HuH-7 (cell line): ENCODE measurements around the gene HPCA.

Source experiments
- DNase-seq: peaks from one replicate; pipeline ENCODE4 v3.0.0; 2011; ENCODE audit warnings: low spot score

HPCA gene

DNA sequence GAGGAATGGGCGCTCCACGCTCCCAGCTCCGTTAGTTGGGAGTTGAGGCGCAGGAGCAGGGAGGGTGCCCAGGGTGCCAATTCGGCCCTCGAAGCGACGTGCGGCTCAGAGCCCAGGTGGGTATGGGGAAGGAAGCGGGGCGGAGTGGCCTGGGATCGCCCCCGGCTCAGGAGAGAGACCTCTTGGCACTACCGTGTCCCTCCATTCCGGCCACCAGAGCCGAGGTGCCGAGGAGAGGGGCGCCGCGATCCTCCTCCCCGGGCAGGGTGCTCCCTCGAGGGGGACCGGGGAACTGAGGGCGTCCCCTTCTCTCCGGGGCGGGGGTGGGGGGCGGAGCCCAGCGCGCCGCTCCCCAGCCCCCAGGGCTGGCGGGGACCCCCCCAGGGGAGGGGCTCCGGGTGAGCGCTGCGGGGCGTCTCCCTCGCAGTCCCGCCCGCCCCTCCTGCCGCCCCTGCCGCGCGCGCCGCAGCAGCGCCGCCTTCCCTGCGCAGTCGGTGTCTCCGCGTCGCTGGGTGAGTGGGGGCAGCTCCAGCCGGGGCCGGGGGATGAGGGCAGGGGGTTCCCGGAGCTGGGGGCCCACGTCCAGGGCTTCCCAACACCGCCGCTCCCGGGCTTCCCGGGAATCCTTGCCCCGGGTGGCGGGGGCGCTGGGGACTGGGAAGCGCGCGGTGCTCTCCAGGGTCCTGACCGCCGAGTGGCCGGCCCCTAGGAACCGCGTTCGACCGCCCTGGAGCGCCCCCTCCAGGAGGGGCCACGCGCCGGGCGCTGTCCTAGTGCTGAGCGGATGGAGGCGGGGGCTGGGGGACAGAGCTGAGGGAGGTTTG, at the start of gene HPCA:
Gene HPCA (plus strand): TSS at position 488 of the 824 bp plus-strand sequence. CDS start 2,408 bp downstream, outside the sequence.
- DNase-seq: peak; percentile 86

DNA sequence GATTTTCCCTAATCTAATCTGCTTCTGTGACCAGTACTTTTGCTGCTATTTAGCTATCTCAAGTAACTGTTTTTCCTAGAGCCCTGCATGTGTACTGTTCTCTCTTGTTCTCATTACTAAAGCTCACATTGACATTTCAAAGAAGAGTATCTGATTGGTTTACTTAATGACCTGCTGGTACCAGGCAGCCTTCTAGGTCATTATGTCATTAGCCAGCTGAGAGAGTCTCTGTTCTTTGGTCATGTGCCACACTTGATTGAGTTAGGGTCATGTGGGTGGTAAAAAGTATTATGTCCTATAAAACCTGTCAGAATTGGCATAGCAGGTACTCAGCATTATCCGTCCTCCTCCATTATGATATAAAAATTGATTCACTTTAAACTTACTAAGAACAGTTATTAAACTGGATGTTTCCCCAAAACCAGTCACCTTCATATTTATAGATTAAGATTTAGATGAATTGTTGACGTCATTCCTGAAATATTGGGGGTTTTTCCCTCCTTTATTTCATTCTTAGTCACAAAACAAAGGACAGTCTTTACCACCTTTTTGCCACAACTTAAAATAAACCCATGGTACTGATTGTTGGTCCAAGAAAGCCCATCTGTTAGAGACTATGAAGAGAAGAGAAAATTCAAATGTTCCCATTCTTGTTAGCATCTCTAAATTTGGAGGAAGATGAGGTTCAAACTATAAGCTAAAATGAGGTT, 37.8 kb upstream of the HPCA start:
- no peak for DNase-seq

DNA sequence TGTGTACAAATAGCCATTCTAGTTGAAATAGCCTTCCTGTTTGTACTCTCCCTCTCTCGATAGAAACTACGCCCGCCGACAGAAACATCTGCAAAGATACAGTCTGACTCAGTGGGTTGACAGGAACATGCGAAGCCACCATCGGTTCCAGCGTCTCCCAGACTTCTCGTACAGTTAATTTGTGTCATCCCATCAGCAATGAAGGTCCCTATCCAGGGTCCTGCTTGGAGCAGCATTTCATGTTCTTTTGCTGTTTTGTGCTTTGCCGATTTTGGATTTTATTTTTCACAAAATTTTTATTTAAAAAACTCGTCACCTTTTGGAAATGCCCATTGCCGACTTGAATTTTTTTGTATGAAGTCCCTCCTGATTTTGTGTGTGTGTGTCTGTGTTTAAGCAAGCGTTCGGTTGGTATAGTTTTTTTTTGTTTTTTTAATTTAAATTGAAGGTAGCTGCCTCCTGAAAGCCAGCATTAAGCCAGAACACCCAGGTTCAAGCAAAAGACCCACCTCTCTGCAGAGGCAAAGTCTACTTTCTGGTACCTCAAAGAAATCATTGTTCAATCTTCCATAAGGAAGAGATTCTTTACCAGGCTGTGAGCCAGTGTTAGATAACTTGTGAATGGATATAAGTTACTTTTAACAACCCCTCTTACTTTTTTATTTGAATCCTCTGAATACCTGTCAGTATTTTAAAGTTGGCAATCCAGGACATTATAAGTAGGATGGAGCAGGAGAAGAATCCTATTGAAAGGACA, 30.3 kb upstream of the HPCA start:
- no peak for DNase-seq

DNA sequence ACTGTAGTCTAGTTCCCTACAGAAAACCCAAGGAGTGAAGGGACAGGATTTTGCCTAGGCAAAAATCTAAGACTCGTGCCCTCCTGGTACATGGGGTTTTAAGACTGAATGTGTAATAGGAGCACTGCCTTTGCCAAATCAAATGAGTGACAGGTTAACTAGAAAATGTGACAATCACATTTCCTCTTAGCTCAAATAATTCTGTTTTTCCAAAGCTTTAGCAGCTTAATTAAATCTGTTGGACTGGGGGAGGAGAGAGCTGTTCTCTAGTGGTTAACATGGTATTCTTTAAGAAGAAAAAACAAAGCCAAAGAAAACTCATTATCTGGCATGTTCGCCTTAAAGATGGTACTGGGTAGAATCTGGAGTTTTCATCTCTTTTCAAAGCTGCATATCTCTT, 28.2 kb upstream of the HPCA start:
- DNase-seq: no peak

DNA sequence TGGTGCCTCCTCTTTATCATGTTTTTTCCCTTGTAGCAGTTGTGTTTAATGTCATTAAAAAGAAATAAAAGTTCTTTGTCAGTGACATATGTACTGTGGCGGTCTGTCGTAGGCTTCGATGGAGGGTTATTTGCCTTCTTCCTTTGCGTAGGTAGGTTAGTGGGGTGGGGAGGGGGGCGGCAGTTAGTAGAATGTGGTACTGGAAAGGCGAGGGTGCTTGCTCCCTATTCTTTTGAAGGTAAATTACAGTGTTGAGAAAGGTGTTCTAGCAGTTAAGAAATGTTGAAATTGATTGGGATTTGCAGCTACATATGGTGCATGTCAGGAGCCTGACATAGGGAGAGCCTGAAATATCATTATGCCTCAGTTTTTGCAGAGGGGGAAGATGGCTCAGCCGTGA, 27.5 kb upstream of the HPCA start:
- DNase-seq: no peak

DNA sequence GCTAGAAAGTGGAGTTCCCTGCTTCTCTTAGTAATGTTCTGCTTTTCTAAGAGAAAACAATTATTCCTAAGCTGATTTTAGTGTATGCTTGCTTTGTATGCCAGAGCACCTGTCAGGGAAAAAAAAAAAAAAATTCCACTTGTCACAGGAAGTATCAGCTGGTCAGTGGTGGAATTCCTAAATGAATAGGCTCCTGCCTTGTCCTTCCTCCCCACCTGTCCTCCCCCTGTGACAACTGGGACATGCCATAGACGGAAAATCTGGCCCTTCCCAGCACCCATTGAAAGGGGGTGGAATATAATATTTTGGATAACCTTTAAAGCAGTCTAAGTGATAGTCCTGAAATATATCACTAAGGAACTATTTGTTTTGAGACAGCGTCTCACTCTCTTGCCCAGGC, 26.4 kb upstream of the HPCA start:
- no peak for DNase-seq

DNA sequence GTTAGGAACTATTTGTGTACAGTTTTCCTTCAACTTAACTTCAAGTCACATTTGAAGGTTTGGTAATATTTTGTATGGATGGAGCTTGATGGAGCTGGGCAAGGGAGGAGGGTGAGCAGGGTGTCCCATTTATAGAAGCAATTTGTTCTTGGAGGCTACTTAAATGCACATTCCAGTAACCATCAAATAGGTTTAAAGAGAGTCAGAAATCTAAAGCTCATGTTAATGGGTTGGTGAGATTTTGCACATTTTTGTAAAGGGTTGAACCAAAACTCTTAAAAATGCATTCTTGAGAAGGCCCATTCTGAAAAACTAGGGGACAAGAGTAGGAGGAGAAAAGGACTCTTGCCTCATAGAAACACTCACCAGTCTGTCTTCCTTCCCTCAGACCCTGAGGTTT, 25.7 kb upstream of the HPCA start:
- DNase-seq: no peak

DNA sequence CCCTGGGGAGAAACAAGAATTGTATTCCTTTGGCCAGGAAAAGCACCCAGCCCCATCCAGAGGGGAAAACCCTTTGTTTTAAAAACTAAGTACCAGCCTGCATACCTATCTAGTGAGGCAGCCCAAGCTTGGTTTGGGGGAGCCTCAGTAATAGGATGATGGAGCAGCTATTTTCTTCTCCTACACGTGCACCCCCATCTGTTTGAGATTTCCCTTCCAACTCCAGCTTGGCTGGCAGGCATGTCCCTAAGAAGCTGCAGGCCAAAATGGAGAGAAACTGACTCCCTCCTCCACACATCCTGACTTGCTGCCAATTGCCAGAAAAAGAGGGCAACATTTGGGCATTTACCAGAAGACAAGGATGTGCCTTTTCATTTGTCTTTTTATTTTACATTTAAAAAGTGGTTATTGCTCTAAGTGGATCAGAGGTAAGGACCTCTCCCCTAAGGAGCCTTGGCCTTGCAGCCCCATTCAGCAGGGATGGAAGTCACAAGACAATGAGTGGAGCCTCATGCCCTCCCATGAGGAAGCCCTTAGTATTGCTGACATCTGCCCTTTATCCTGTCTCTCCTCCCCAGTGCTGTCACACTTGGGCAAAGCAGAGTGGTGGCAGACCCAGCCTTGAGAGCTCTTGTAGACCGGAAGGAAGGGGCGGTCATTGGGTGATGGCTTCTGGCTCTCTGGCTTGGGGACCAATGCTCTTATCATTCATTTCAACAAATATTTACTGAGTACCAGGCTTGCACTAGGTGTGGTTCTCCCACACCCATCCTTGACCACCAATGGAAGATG, 24.2 kb upstream of the HPCA start:
- DNase-seq: no peak

DNA sequence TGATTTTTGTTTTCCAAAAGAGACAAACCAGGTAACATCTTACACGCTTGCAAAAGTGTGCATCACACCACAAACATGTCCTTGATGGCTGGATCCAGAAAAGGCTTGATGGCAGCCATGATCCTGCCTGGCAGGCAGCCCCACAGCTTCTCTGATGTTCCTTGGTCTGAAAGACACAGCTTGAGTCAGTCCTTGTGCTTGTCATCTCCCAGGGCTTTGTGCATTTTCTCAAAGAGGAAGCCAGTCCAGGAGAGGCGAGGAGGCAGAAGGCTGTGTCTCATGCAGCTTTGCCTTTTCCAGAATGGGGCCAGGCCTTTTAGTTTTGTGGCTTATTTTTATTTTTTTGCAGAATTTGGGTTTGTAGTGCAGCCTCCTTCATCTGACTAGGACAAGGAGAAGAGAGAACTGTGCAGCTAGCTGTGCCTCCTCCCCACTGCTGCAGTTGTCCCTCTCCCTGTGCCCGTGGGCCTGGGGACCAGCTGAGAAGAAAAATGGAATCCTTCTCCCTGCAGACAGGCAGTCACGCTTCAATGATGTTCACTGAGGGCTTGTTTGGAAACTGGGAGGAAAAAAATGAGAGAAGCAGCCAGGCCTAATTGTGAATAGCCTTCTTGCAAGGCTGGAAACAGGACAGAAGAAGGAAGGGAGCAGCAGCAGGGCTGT, 22.9 kb upstream of the HPCA start:
- no peak for DNase-seq

DNA sequence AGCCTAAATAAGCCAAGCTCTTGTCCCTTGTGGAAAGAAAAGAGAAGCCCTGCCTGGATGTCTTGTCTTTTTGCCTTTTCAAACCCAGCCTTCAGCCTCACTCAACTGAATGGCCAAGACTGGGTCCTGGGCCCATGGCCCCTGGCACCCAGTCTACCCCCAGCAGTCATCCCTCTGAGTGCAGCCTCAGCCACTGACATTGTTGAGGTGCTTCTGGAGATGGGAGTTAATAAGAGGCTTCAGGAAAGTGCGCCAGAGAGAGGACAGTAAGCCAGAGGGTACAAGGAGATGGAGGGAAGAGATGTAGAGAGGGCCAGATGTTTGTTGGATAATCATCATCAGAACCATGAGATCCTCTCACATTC, 22.4 kb upstream of the HPCA start:
- DNase-seq: no peak

DNA sequence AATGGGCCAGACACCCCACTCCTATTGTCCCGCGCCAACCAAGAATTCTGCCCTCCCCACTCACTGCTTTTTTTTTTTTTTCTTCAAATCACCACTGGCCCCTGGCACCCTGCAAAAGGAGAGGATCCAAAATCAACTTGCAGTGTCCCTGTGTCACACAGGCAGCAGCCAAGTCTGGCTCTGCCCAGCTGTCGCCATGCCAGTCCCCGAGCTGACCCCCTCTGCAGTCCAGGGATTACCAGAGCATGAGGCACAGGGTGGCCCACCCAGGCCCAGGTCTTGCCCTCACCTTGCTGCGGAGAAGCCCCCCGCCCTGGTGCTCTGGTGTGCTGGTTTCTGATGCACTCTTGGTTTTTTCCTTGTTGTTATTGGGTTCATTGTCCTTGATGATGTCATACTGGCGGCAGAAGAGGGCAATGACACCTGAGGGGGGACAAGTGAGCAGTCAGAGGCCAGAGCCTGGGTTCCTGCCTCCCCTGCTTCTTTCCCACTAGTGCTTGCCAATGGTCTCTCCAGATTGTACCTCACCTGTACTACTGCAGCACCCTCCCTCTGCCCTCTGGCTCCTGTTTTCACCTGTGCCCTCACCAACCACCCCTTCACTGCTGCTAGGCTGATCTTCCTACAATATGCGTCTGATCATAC, 21.8 kb upstream of the HPCA start:
- no peak for DNase-seq

DNA sequence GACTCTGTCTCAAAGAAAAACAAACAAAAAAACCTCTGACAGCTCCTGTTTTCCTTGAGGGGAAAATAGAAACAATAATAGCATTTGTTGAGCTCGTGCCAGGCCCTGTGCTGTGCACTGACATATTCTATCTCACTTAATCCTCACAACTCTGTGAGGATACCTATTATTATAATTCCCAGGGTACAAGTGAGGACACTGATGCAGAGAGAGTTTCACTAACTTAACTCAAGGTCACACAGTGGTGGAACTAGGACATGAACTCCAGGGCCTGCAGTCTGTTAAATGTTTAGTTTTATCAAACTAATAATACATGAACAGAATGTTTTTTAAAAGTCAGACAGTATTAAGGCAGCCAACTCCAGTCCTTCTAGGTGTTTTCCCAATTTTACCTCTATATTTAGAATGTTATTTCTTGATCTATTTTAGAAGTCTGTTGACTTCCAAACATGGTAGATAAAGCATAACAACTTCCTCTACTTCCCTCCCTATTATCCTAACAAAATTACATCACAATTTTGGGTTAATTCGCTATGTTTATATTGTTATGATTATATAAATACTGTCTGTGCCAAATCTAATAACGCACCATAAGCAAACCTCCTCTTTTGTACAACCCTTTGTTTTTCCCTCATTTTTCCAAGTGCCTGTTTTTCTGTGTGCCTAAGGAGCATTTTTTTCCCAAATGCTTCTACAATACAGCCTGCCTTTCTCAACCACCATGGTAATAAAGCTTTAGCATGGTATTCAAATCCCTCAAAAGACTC, 20.5 kb upstream of the HPCA start:
- DNase-seq: no peak

DNA sequence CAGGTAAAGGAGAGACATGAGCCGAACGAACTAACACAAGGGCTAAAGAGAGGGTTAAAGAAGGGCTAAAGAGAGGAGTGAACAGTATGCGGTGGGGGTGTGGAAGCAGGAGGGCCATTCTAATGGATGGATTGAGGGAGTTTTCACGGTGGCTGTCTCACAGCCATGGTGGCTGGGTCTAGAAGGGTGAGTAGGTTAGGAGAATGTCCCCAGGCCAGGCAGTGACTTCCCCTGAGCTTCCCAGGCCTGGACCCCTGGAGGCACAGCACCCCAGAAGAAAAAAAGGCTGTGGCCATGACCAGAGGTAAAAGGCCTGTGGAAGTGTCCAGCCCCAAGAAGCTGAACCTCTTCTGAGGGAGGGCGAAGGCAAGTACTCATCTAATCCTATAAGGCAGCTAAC, 19.1 kb upstream of the HPCA start:
- no peak for DNase-seq

DNA sequence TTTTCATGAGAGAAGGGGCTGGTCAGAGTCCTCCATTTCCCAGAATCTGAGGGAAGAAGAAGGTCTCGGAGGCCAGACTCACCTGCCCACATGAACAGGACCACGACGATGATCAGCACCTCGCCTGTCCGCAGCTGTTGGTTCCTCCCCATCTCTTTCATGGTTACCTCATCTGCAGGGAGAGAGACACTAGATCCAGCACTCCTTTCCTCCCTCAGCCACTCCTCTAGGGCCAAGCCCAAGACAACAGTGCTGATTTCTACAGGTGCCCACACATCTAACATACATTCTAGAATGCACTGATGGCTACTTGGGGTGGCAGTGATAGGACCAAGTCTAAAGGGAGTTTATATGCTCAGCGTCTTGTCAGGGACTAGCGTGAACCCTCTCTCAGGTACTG, 18.6 kb upstream of the HPCA start:
- no peak for DNase-seq

DNA sequence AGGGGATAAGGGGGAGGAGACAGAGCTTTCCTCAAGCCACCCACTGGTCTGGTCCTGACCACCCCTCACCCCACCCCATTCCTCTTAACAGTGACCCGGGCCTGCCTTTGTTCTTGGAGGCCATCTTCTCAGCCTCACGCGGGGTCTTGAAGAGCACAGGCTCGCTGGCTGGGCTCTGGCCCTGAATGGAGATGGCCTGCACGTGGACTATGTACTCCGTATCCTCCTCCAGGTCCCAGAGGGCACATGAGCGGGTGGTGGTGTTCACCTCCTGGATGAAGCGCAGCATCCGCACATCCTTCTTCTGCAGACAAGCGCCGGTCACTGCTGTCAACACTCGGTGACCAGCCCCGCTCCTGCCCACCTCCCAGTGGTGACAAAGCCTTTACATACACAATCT, 18.2 kb upstream of the HPCA start:
- no peak for DNase-seq

DNA sequence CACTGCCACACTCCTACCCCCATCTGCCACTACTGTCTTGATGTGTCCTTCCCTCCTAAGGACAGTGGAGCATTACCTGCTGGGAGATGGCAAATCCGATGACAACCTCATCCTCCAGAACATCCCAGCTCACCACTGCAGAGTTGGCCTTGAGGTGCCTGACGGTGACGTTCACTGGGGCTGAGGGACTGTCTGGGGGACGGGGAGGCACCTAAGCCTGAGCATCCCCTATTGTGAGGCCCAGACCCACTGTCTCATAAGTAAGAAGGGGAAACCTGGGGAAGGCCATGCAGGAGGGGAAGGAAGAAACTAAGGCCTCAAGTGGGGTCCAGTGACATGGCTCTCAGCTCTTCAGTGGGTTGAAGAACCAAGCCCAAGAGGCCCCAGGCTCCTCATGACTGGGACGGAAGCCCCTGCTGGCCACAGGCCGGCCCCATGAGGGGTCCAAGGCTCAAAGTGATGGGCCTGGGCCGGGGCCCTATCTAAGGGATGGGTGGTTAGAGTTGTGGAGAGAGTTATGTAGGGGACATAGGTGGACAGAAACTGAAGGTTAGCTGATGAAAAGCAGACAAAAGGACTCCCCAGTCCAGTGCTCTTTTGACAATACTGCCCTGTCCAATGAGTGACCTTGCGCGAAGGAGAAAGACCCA, 17.4 kb upstream of the HPCA start:
- DNase-seq: no peak

DNA sequence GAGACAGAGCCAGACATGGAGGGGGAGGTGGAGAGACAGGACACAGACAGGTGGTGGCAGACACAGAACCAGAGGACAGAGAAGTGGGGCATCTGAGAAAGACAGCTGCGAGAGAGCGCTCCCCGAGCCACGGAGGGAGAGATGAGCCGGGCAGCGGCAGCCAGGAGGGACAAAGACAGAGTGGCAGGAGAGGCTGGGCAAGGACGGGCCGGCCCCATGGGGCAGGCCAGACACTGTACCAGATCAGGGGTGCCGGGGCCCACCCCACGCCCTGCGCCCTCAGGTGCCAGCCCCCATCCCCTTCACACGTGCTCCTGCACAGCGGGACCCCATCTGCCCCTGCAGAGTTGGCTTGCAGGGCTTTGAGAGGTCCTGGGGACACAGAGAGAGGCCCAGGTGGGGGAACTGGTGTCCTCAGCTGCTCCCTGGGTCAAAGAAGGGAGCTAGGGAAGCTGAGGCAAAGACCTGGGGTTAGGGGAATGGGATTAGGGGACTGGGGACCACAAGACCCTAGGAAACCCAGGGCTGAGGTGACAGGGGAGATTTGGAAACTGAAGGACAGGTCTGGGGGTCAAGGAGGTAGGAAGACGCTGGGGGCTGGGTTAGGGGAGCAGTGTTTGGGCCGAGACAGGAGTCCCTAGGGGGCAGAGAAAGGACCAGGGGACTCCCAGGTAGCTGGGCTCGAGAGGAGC, 16.2 kb upstream of the HPCA start:
- no peak for DNase-seq

DNA sequence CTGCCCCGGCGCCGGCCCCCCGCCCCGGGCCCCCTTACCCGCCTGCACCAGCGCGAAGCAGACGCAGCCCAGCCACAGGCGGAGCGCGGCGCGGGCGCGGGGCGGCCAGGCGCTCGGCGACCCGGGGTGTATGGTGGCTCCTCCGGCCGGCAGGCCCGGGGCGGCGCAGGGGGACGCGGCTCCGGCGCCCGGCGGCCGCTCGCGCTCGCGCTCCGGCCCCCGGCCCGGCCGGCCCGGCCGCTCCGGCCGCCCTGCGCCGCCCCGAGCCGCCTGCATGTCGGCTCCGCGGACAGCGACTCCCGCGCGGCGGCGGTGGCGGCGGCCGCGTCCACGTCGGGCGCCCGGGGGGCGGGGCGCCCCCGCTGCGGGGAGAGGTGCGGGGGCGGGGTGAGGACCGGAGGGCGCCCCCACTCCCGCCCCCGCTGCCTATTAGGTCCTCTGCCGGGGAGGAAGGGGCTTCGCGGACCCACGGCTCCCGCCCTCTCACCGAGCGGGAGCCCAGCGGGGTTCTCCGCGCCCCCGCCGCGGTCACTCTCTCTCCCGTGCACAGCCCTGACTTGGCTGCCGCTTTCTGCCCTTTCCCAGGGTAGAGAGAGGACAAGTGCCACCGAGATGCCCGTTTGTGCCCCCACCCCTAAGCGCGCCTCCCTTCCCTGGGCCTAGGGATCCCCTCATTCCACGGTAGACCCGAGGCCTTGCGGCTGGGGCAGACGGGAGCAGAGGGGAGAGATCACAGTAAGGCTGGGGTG, 15.5 kb upstream of the HPCA start, which contains the start of gene FNDC5:
Gene FNDC5 (minus strand): TSS at position 298 of the 749 bp plus-strand sequence.
- no peak for DNase-seq
